ENCODE data around the gene AK9. TPM values are rescaled to one million over a fixed set of nuclear protein-coding genes. Genes with fewer than 3 reads are reported as not detected.
"Not testable (repeated sequence)": the region's sequence is repeated elsewhere in the genome, so short reads cannot be mapped to it uniquely, and the experiment has no call there.

AK9 gene
- total RNA-seq, 1 experiment from 2014 or later = 7.2 TPM

GRCh38 chr6:109696355-109696754, 5.4 kb upstream of the AK9 start:
- DNase-seq (ENCODE audit: low spot score) = no peak

- DNase-seq (ENCODE audit: low spot score) = no peak
These were observed 4.5 kb upstream of the AK9 start for GRCh38 chr6:109695468-109695867.

GRCh38 chr6:109693111-109693510, 2.1 kb upstream of the AK9 start:
- DNase-seq (ENCODE audit: low spot score) = no peak

GRCh38 chr6:109690373-109690736, 647 bp downstream of the AK9 start:
- DNase-seq (ENCODE audit: low spot score) = no peak

- peak; percentile 95 for DNase-seq (ENCODE audit: low spot score)
These were observed 3.7 kb downstream of the AK9 start for GRCh38 chr6:109687271-109687761.

- no peak for DNase-seq (ENCODE audit: low spot score)
These were observed 4.3 kb downstream of the AK9 start for GRCh38 chr6:109686566-109687265.

- not testable (repeated sequence) for DNase-seq (ENCODE audit: low spot score)
These were observed 12.1 kb downstream of the AK9 start for GRCh38 chr6:109678661-109679505.

GRCh38 chr6:109678240-109678639, 12.8 kb downstream of the AK9 start:
- no peak for DNase-seq (ENCODE audit: low spot score)

GRCh38 chr6:109676724-109677123, 14.3 kb downstream of the AK9 start:
- no peak for DNase-seq (ENCODE audit: low spot score)

- DNase-seq (ENCODE audit: low spot score) = no peak
These were observed 18.2 kb downstream of the AK9 start for GRCh38 chr6:109672839-109673238.

- no peak for DNase-seq (ENCODE audit: low spot score)
These were observed 18.8 kb downstream of the AK9 start for GRCh38 chr6:109672175-109672574.

- peak; percentile 32 for DNase-seq (ENCODE audit: low spot score)
These were observed 19.3 kb downstream of the AK9 start for GRCh38 chr6:109671733-109672132.

GRCh38 chr6:109669811-109670210, 21.2 kb downstream of the AK9 start:
- DNase-seq (ENCODE audit: low spot score) = no peak

- no peak for DNase-seq (ENCODE audit: low spot score)
These were observed 28.8 kb downstream of the AK9 start for GRCh38 chr6:109662192-109662591.

- peak; percentile 24 for DNase-seq (ENCODE audit: low spot score)
These were observed 30.3 kb downstream of the AK9 start for GRCh38 chr6:109660526-109661320.

- no peak for DNase-seq (ENCODE audit: low spot score)
These were observed 35.2 kb downstream of the AK9 start for GRCh38 chr6:109655761-109656262.

- DNase-seq (ENCODE audit: low spot score) = no peak
These were observed 37.7 kb downstream of the AK9 start for GRCh38 chr6:109653264-109653663.

GRCh38 chr6:109644131-109644530, 46.9 kb downstream of the AK9 start:
- peak; percentile 63 for DNase-seq (ENCODE audit: low spot score)

GRCh38 chr6:109632405-109632804, 58.6 kb downstream of the AK9 start:
- no peak for DNase-seq (ENCODE audit: low spot score)

- no peak for DNase-seq (ENCODE audit: low spot score)
These were observed 59.6 kb downstream of the AK9 start for GRCh38 chr6:109631403-109631802.

- DNase-seq (ENCODE audit: low spot score) = no peak
These were observed 62.6 kb downstream of the AK9 start for GRCh38 chr6:109628158-109629000.
